HG03432 (cell line): ENCODE data around the gene SNX11.

ENCODE experiments used
- ATAC-seq: cut with Tn5 transposase; IDR thresholded peaks from one replicate; pipeline ENCODE4 v1.9.1; 2021; ENCODE audit warnings: mild to moderate bottlenecking, moderate library complexity; ENCODE audit not compliant: unreplicated experiment

Gene SNX11

GRCh38 chr17:48160177-48161081 is 52.9 kb downstream of the SNX11 start:
- ATAC-seq: no peak

GRCh38 chr17:48161127-48161905 is 53.8 kb downstream of the SNX11 start:
- ATAC-seq: no peak

GRCh38 chr17:48162306-48162934 is 54.9 kb downstream of the SNX11 start:
- ATAC-seq: no peak

DNA sequence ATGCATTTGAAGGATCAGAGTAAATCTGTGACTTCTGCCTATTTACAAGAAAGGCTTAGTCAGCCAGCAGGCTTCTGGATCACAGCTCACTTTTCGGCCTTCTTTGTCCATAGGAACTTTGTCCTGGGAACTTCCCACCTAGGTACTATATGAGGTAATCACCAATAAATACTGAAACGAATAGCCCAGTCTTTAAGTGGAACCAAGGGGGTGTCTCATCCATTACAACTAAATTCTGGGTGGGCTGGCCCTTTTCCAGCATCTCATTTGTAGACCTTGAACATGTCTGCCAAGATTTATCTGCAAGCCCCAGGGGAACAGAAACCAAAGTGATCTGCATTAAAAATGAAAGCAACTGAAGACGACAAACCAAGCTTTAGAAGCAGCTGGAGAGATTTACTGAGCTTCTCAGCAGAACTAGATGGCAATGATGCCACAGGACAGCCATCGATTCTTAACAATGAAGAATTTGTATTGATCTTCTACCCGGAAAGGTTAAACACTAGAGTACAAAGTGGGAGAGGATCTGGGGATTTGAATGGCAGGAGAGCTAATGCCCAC is 55.5 kb downstream of the SNX11 start:
- no peak for ATAC-seq

GRCh38 chr17:48163809-48164208 is 56.2 kb downstream of the SNX11 start:
- no peak for ATAC-seq

GRCh38 chr17:48169926-48170325 is 62.4 kb downstream of the SNX11 start:
- ATAC-seq: no peak
